Mucosa of descending colon (tissue), 3 donors: ENCODE measurements around the gene OPCML. TPM values are rescaled to one million over a fixed set of nuclear protein-coding genes. Genes with fewer than 3 reads are reported as not detected.

ENCODE experiments used
- ATAC-seq: fragments of 200-7000 bp; cut with Tn5 transposase; one replicate; pipeline ENCODE4 v1.9.1; 2020; ENCODE audit warnings: mild to moderate bottlenecking, moderate library complexity
- DNase-seq, 3 donors: peaks; one replicate each; pipeline ENCODE4 v3.0.0-alpha.2; 2020
- H3K36me3 ChIP-seq: fragments of 200-600 bp; one replicate; pipeline ENCODE4 v1.8.0; 2021; ENCODE audit warnings: low read depth, mild to moderate bottlenecking
- H3K4me1 ChIP-seq: fragments of 200-600 bp; one replicate; pipeline ENCODE4 v1.8.0; 2021; ENCODE audit warnings: low read depth, mild to moderate bottlenecking
- H3K4me3 ChIP-seq: fragments of 200-600 bp; one replicate; pipeline ENCODE4 v1.8.0; 2021; ENCODE audit warnings: mild to moderate bottlenecking
- H3K9me3 ChIP-seq: fragments of 200-600 bp; one replicate; pipeline ENCODE4 v1.8.0; 2021; ENCODE audit warnings: mild to moderate bottlenecking
- CTCF ChIP-seq: fragments of 200-600 bp; IDR thresholded peaks from one replicate; pipeline ENCODE4 v1.8.0; 2022; ENCODE audit warnings: antibody characterized with exemption, mild to moderate bottlenecking
- intact Hi-C, 2 donors: fragments of 100-400 bp; cut with DNase I in 1 of 2; cut with micrococcal nuclease in 1 of 2; formaldehyde crosslinking; loops; one replicate each; pipeline versions ENCODE4 v1.11.0 to v1.11.1; 2022; cut with DNase I, micrococcal nuclease
- total RNA-seq, 3 donors: library from RNA; stranded (reverse); fragmentation: NEBNext Ultra II Directional in 2 of 3; extraction: Animal tissue kit (Norgen Biotek cat#: 25700) in 2 of 3; gene quantifications; one replicate each; pipeline versions ENCODE4 v1.2.1 to v1.2.4, GENCODE V29; 2021 to 2023
- donor health status: DM: no; HTN: no; CAD: no; lungs with moderate emphysema.
- donor health status: DM: no; HTN: no; CAD: no.
- donor health status: DM: no; HTN: yes; CAD: no.

OPCML gene
- total RNA-seq, 3 donors from 2014 or later = 0.10 to 0.47 TPM; not detected in 1

GRCh38 chr11:132438418-132438817 lies 1093.9 kb downstream of the OPCML start:
- Histone ChIP-seq H3K4me3 (no peak overlapping the region), H3K36me3 (no peaks in the 10 kb centered on the region), H3K4me1 (no peaks in the 10 kb centered on the region), H3K9me3 (peaks cover 10% of the 10 kb centered on the region)
- intact Hi-C loops = no loop called here
- no peak for TF ChIP-seq CTCF
- DNase-seq = no peak
- ATAC-seq = no peak

DNA sequence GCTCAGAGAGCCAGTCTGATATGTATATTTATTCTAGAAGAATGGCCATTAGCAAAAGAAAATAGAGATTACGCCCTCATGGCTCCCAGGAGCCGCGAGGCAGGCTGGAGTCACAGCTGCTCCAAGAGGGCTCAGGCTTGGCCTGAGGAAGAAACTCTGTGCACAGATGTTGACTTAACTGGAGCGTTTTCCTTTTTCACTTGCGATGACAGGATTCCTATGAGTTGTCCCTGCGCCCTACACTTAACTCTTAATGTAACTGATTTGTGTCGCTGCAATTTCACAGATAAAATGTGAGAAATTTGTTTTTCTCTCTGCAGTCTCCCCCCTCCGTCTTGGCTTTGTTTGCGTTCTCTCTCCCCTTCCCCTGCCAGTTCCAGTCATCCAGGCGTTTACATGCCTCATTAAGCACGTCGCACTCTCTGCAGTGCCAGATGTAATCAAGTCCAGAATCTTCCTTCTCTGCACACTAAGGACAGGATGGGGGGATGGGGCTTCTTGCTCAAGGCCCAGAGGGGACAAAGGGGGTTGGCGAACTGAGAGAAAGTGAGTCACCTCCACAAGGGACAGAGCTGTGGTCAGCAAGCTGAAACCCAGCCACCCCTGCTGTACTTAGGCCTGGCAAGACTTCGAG lies 1101.8 kb downstream of the OPCML start:
- no peak for TF ChIP-seq CTCF
- ATAC-seq = no peak
- H3K4me3 ChIP-seq = no peak overlapping the region
- intact Hi-C loops = no loop called here
- no peaks in the 10 kb centered on the region for H3K4me1 ChIP-seq
- H3K9me3 ChIP-seq = peaks cover 6% of the 10 kb centered on the region
- H3K36me3 ChIP-seq = no peaks in the 10 kb centered on the region
- DNase-seq = no peak

GRCh38 chr11:132429685-132430084 lies 1102.6 kb downstream of the OPCML start:
- TF ChIP-seq CTCF = no peak
- no peak for ATAC-seq
- intact Hi-C loops = no loop called here
- no peak for DNase-seq
- no peak overlapping the region for H3K4me3 ChIP-seq
- H3K36me3 ChIP-seq = no peaks in the 10 kb centered on the region
- peaks cover 8% of the 10 kb centered on the region for H3K9me3 ChIP-seq
- H3K4me1 ChIP-seq = no peaks in the 10 kb centered on the region

GRCh38 chr11:132427611-132428010 lies 1104.7 kb downstream of the OPCML start:
- ATAC-seq (no peak), DNase-seq (no peak)
- H3K9me3 ChIP-seq = peaks cover 4% of the 10 kb centered on the region
- H3K36me3 ChIP-seq = no peaks in the 10 kb centered on the region
- intact Hi-C loops = no loop called here
- no peak overlapping the region for H3K4me3 ChIP-seq
- no peak for TF ChIP-seq CTCF
- no peaks in the 10 kb centered on the region for H3K4me1 ChIP-seq

- no peaks in the 10 kb centered on the region for H3K36me3 ChIP-seq
- H3K4me1 ChIP-seq = no peaks in the 10 kb centered on the region
- intact Hi-C loops = no loop called here
- ATAC-seq (no peak), DNase-seq (no peak)
- H3K4me3 ChIP-seq = no peak overlapping the region
- no peak for TF ChIP-seq CTCF
- peaks cover 8% of the 10 kb centered on the region for H3K9me3 ChIP-seq
These were observed 1107.9 kb downstream of the OPCML start for GRCh38 chr11:132424433-132424832.

GRCh38 chr11:132423266-132423665 lies 1109.0 kb downstream of the OPCML start:
- ATAC-seq (no peak), DNase-seq (no peak)
- TF ChIP-seq CTCF = no peak
- no peaks in the 10 kb centered on the region for H3K4me1 ChIP-seq
- H3K4me3 ChIP-seq = no peak overlapping the region
- no peaks in the 10 kb centered on the region for H3K36me3 ChIP-seq
- peaks cover 9% of the 10 kb centered on the region for H3K9me3 ChIP-seq
- intact Hi-C loops = no loop called here
